Stimulated activated CD8-positive, alpha-beta memory T cell treated with anti-CD3 and anti-CD28 coated beads, Interleukin-7, amount 100 ng/mL, for 48 hours (primary cell): Measurements from ENCODE around the gene SFXN1.

ENCODE experiments used
- DNase-seq, 2 donors: peaks; one replicate each; pipeline ENCODE4 v3.0.0-alpha.2; 2020; ENCODE audit warnings: low read depth in 1 of 2; ENCODE audit errors: extremely low read depth in 1 of 2

SFXN1 gene

GRCh38 chr5:175569701-175570100, 91.3 kb downstream of the SFXN1 start:
- no peak for DNase-seq

DNA sequence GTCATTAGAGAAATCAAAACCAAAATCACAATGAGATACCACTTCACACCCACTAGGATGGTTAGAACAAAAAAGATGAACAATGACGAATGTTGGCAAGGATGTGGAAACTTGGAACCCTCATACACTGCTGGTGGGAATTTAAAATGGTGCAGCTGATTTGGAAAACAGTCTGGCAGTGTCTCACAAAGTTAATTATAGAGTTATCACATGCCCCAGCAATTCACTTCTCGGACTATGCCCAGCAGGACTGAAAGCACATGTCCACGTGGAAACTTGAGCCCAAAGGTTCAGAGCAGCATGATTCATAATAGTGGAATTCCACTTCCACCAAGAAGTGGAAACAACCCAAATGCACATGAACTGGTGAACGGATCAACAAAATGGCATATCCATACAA, 94.5 kb downstream of the SFXN1 start:
- DNase-seq: no peak

DNA sequence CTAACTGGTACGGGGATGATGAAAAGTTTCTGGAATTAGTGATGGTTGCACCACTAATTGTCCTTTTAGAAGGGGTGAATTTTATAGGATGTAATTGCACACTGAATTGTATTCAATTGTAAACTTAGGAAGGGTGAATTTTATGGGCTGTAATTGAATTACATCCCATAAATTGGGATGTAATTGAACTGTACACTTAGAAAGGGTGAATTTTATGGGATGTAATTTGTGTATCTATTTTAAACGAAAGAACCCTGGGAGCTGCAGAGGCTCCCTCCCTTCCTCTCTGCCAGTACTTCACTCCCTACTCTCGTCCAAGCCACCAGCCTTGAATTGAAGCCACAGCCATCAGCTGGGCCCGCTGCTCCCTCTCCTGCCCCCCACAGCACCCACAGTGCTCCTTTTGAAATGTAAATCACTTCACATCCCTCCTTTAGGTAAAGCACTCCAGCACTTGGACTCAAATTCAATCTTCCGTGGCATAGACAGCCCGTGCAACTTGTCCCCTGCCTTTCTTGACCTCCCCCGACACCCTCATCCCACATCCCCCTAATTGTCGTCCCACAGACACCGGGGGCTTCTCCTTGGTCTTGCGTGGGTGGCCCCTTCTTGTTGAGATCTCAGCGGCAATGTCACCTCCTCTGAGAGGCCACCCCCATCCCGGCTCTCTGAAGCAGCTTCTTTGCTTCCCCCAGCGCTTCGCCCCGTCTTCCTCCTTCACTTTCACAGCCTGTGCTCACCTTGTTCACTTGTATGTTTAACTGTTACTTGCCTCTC, 95.3 kb downstream of the SFXN1 start:
- DNase-seq: no peak

DNA sequence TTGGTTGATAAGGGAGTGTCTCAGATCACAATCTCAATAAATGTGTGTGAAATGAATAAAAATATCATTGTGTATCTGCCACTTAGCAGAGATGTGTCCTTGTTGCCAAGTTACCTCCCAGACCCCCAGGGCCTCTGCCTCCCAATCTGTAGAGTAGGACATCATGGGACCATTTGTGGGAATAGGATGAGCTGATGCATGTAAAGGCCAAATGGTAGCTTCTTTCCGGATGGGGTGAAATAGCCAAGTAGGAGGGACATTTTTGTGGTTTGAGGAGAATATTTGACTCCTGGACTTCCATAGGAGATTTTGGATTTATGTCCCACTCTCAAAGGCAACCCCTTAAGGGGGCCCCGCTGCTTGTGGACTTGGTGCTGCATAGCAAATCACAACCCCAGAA, 96.9 kb downstream of the SFXN1 start:
- DNase-seq: no peak

GRCh38 chr5:175576096-175576495, 97.7 kb downstream of the SFXN1 start:
- no peak for DNase-seq

GRCh38 chr5:175576591-175576990, 98.2 kb downstream of the SFXN1 start:
- DNase-seq: no peak
